Measurements from ENCODE around the gene SLC13A1. TPM values are rescaled to one million over a fixed set of nuclear protein-coding genes. Genes with fewer than 3 reads are reported as not detected.

SLC13A1 gene
- total RNA-seq, 1 donor from 2014 or later: not detected

DNA sequence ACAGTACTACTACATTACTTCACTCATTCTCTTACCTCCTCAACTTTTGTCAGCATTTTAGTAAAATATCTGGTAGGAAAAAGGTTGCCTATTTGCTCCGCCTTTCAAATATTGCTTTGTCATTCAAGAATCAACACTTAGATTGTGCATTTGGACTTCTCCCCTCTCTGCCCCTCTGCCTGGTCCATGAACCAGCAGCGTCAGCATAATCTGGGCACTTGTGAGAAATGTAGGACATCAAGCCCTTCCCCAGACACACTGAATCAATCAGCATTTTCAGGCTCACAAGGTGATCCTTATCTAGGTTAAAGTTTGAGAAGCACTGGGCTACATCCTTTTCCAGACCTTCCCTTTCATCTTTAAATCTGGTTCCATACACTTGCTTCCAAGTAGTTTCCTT is 16.3 kb downstream of the SLC13A1 start:
- POLR2A ChIA-PET: no interaction called here
- TF ChIP-seq, protein P1, sequence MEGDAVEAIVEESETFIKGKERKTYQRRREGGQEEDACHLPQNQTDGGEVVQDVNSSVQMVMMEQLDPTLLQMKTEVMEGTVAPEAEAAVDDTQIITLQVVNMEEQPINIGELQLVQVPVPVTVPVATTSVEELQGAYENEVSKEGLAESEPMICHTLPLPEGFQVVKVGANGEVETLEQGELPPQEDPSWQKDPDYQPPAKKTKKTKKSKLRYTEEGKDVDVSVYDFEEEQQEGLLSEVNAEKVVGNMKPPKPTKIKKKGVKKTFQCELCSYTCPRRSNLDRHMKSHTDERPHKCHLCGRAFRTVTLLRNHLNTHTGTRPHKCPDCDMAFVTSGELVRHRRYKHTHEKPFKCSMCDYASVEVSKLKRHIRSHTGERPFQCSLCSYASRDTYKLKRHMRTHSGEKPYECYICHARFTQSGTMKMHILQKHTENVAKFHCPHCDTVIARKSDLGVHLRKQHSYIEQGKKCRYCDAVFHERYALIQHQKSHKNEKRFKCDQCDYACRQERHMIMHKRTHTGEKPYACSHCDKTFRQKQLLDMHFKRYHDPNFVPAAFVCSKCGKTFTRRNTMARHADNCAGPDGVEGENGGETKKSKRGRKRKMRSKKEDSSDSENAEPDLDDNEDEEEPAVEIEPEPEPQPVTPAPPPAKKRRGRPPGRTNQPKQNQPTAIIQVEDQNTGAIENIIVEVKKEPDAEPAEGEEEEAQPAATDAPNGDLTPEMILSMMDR (IDR thresholded peaks at IDR 0.05): no peak
- no peak for ATAC-seq (ENCODE audit: low read depth)
- intact Hi-C loops (cut with micrococcal nuclease): no loop called here
- no peaks in the 10 kb centered on the region for H3K27me3 Mint-ChIP-seq
- H3K27ac Mint-ChIP-seq: no peak overlapping the region
- DNase-seq: no peak
- H3K9me3 Mint-ChIP-seq: peaks cover 5% of the 10 kb centered on the region
- no peaks in the 10 kb centered on the region for H3K36me3 Mint-ChIP-seq (ENCODE audit: low read depth)
- CTCF ChIA-PET: no interaction called here
- no peaks in the 10 kb centered on the region for H3K4me1 Mint-ChIP-seq
- H3K4me3 Mint-ChIP-seq: no peak overlapping the region

DNA sequence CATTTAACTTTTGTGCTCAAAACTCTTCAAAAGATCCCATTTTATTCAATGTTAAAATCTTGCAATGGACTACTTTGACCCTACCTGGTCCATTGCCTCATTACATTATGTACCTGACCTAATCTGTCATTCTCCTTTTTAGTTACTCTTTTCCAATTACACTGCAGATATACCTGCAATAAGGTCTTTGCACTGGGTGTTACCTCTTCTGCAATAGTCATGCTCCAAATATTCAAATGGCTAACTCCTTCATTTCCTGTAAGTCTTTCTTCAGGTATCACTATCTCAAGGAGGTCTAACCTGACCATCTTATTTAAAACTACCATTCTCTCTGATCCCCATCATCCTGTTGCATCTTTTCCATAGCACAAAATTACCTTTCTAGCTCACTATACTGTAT is 22.3 kb downstream of the SLC13A1 start:
- ChIA-PET POLR2A (no interaction called here), CTCF (no interaction called here)
- TF ChIP-seq, protein P1 (IDR thresholded peaks at IDR 0.05): no peak
- H3K4me3 Mint-ChIP-seq: no peak overlapping the region
- H3K9me3 Mint-ChIP-seq: no peaks in the 10 kb centered on the region
- H3K27me3 Mint-ChIP-seq: no peaks in the 10 kb centered on the region
- no peaks in the 10 kb centered on the region for H3K4me1 Mint-ChIP-seq
- no peak overlapping the region for H3K27ac Mint-ChIP-seq
- intact Hi-C loops (cut with micrococcal nuclease): no loop called here
- ATAC-seq (ENCODE audit: low read depth): no peak
- H3K36me3 Mint-ChIP-seq (ENCODE audit: low read depth): no peaks in the 10 kb centered on the region
- DNase-seq: no peak

DNA sequence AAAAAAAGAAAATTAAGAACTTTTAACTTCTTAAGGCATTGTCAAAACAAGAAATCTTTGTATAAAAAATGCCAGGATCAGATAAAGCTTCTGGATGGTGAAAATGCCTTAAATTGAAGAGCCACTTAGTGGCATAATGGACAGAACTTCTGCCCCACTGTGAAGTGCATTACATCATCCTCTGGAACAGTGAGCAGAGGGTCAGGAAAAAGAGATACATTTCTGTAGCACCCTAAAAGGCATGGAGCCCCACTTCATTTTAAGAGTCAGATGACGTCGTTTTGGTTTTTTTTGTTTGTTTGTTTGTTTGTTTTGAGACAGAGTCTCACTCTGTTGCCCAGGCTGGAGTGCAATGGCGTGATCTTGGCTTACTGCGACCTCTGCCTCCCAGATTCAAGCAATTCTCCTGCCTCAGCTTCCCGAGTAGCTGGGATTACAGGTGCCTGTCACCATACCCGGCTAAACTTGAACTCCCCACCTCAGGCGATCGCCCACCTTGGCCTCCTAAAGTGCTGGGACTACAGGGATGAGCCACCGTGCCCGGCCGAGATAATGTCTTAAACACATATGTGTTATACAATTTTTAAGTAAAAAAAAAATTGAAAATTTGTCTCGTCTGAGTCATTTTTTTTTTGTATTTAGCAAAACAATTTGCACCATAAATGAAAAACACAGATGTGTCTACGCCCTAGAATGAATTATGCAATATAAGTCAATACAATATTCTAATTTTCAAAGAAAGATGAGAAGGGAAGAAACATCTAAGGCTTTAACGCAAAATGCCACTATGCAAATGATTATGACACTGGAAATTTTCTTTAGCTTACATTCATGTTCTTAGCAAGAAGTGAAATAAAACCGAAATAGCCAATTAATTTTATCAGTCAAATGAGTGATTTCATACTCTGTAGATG is 29.2 kb downstream of the SLC13A1 start:
- H3K36me3 Mint-ChIP-seq (ENCODE audit: low read depth): no peaks in the 10 kb centered on the region
- ATAC-seq (ENCODE audit: low read depth) (no peak), DNase-seq (no peak)
- intact Hi-C loops (cut with micrococcal nuclease): no loop called here
- POLR2A ChIA-PET: no interaction called here
- H3K4me1 Mint-ChIP-seq: no peaks in the 10 kb centered on the region
- TF ChIP-seq, protein P1 (IDR thresholded peaks at IDR 0.05): no peak
- no peak overlapping the region for H3K4me3 Mint-ChIP-seq
- H3K27ac Mint-ChIP-seq: no peak overlapping the region
- CTCF ChIA-PET: no interaction called here
- H3K9me3 Mint-ChIP-seq: peaks cover 2% of the 10 kb centered on the region
- H3K27me3 Mint-ChIP-seq: no peaks in the 10 kb centered on the region

DNA sequence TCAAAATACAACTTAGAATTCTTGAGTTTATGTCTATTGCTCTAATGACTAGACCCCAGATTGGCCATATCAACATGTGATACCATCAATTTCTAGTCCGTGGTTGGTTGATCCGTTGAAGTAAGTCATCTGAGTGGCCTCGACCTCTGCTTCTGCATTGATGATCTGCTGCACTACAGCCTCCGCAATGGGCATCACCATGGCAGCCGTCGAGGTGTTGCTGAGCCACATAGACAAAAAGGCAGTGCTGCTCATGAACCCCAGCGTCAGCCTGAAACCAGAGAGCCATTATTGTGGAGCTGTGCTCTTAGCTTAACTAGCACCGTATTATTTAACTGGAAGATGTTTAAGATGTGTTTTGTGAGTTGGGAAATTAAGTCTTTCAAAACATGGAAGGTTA is 30.7 kb downstream of the SLC13A1 start:
- DNase-seq: no peak
- Mint-ChIP-seq H3K27me3 (no peaks in the 10 kb centered on the region), H3K9me3 (peaks cover 2% of the 10 kb centered on the region), H3K4me3 (no peak overlapping the region), H3K4me1 (no peaks in the 10 kb centered on the region), H3K36me3 (ENCODE audit: low read depth) (no peaks in the 10 kb centered on the region), H3K27ac (no peak overlapping the region)
- intact Hi-C loops (cut with micrococcal nuclease): no loop called here
- CTCF ChIA-PET: no interaction called here
- ATAC-seq (ENCODE audit: low read depth): no peak
- POLR2A ChIA-PET: no interaction called here
- TF ChIP-seq, protein P1 (IDR thresholded peaks at IDR 0.05): no peak

DNA sequence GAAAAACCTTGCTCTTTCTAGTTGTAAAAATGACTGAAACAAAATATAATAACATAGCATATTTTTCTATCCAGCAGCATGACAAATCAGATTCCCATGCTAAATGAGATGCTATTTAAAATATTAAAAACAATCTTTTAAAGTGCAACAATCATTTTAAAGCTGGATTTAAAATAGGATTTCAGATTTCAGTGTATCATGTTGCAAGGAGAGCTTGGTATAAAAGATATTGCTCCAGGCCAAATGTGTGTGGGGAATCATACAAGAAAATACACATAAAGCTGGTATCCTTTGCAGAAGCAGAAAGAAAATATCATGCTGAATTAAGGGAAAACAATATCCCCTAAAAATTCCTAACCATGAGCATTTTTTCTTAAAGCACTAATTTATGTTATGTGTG is 42.2 kb downstream of the SLC13A1 start:
- CTCF ChIA-PET: no interaction called here
- TF ChIP-seq, protein P1 (IDR thresholded peaks at IDR 0.05): no peak
- Mint-ChIP-seq H3K27ac (no peak overlapping the region), H3K4me3 (no peak overlapping the region), H3K9me3 (no peaks in the 10 kb centered on the region), H3K4me1 (no peaks in the 10 kb centered on the region), H3K36me3 (ENCODE audit: low read depth) (no peaks in the 10 kb centered on the region), H3K27me3 (no peaks in the 10 kb centered on the region)
- no peak for ATAC-seq (ENCODE audit: low read depth)
- intact Hi-C loops (cut with micrococcal nuclease): no loop called here
- POLR2A ChIA-PET: no interaction called here
- no peak for DNase-seq

All from activated B cell treated with CpG ODN at 0.5 μM for 24 hours (primary cell).